ENCODE data around the gene KCNQ1. TPM values are rescaled to one million over a fixed set of nuclear protein-coding genes. Genes with fewer than 3 reads are reported as not detected.

KCNQ1 gene
- total and polyA plus RNA-seq, 9 of the 15 experiments (the other 6 are each of a cell fraction or from before 2014, with no cell fraction given) = 0.44 TPM; not detected in 8

- FAIRE-seq (no peak), DNase-seq (ENCODE audit: extremely low read depth in 1 of 4, low spot score in 3 of 4) (no peak), ATAC-seq (peak; percentile 44)
- Histone ChIP-seq H2AFZ (ENCODE audit: low read depth, low read length) (no peak overlapping the region), H3K4me3 (no peak overlapping the region), H3K79me2 (ENCODE audit: control insufficient read depth, insufficient read depth, low read length) (no peaks in the 10 kb centered on the region), H3K4me1 (replicated peaks in 1 of 2; ENCODE audit: control insufficient read depth in 2 of 2, insufficient read depth in 2 of 2, low read length in 2 of 2) (peaks cover 0 to 14% of the 10 kb centered on the region in 2 experiments; a peak in 2 of 5 replicates), H3K9me3 (replicated peaks; ENCODE audit: control insufficient read depth, insufficient read depth, low read depth, low read length) (peaks cover 6% of the 10 kb centered on the region; the same call in 1 of the 2 replicates), H3K36me3 (ENCODE audit: control insufficient read depth, insufficient read depth, low read length) (no peaks in the 10 kb centered on the region), H3K9me1 (ENCODE audit: control insufficient read depth, insufficient read depth, low read length) (peaks cover 2% of the 10 kb centered on the region), H3K9ac (ENCODE audit: insufficient read depth in 1 of 2, low read depth in 2 of 2, low read length in 2 of 2) (no peak overlapping the region), H3K27me3 (ENCODE audit: control insufficient read depth in 2 of 2, insufficient read depth in 2 of 2, low read length in 2 of 2) (peaks cover 0 to 43% of the 10 kb centered on the region in 2 experiments; a peak in 4 of 5 replicates), H4K20me1 (replicated peaks; ENCODE audit: control insufficient read depth, insufficient read depth, low read length) (peaks cover 6% of the 10 kb centered on the region; the same call in 1 of the 2 replicates), H3K27ac (ENCODE audit: extremely low read depth, low read depth, low read length) (no peak overlapping the region), H3K4me2 (ENCODE audit: insufficient read depth, low read length) (no peak overlapping the region)
- intact Hi-C loops (cut with micrococcal nuclease) (loop anchor here (1.0 to 2.0 kb wide), 2 partner anchors 103 to 461 kb away; no protein-coding TSS in a partner anchor), in situ Hi-C loops (cut with MboI) (loop anchor here (5.0 kb wide), 2 partner anchors 104 to 469 kb away; no protein-coding TSS in a partner anchor)
- BruUV-seq (replicated peaks) = no TSS peak
- CTCF ChIA-PET (ENCODE audit: low intra/inter-chr PET ratio) = interaction anchor here (0.7 to 6.2 kb wide), 3 partner anchors 99 to 131 kb away, joined by 3 to 76 read pairs (median 4); no protein-coding TSS in a partner anchor
- WGBS (ENCODE audit: insufficient coverage, low coverage, missing lambda C conversion rate) = 14% methylated on average over 12 of the region's 12 CpGs
- POLR2A ChIA-PET = interaction anchor here (0.9 kb wide), 1 partner anchor 103 kb away, joined by 5 read pairs; no protein-coding TSS in a partner anchor
- TF ChIP-seq STAT5A (IDR thresholded peaks at IDR 0.05; ENCODE audit: borderline replicate concordance, low read length) (no peak), GABPA (tag; conservative IDR thresholded peaks at IDR 0.05; ENCODE audit: low read depth) (no peak), ZBTB49 (CRISPR knock-in tag; IDR thresholded peaks at IDR 0.05; ENCODE audit: borderline replicate concordance) (no peak), EGR1 (conservative IDR thresholded peaks at IDR 0.05) (no peak), HIVEP1 (CRISPR knock-in tag; IDR thresholded peaks at IDR 0.05) (no peak), ZNF785 (CRISPR knock-in tag; IDR thresholded peaks at IDR 0.05) (no peak), TAL1 (IDR thresholded peaks at IDR 0.05) (no peak), PREB (CRISPR knock-in tag; IDR thresholded peaks at IDR 0.05) (no peak), ZNF197 (CRISPR knock-in tag; IDR thresholded peaks at IDR 0.05; ENCODE audit: low read depth) (no peak), ZNF263 (CRISPR knock-in tag; IDR thresholded peaks at IDR 0.05; ENCODE audit: borderline replicate concordance) (no peak), MCM5 (IDR thresholded peaks at IDR 0.05; ENCODE audit: low read depth) (no peak), SETDB1 (IDR thresholded peaks at IDR 0.05; ENCODE audit: low read length) (no peak), RBFOX2 (IDR thresholded peaks at IDR 0.05; ENCODE audit: low read depth, low read length) (no peak), PML (IDR thresholded peaks at IDR 0.05; ENCODE audit: low read length) (no peak), ZNF518B (CRISPR knock-in tag; IDR thresholded peaks at IDR 0.05) (no peak), ZNF77 (CRISPR knock-in tag; IDR thresholded peaks at IDR 0.05) (no peak), XRCC4 (IDR thresholded peaks at IDR 0.05; ENCODE audit: extremely low read depth, insufficient read depth, insufficient read length) (no peak)
Observed at GRCh38 chr11:2427721-2428321, 17.0 kb upstream of the KCNQ1 start.
